Inflammatory macrophage treated with lipopolysaccharide for 1 hour (primary cell): ENCODE results near the gene MED9.
"Not testable (repeated sequence)": the region's sequence is repeated elsewhere in the genome, so short reads cannot be mapped to it uniquely, and the experiment has no call there.

ENCODE experiments used
- DNase-seq, 2 donors: peaks; one replicate each; pipeline ENCODE4 v3.0.0-alpha.2; 2020 to 2022

MED9 gene, protein sequence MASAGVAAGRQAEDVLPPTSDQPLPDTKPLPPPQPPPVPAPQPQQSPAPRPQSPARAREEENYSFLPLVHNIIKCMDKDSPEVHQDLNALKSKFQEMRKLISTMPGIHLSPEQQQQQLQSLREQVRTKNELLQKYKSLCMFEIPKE

DNA sequence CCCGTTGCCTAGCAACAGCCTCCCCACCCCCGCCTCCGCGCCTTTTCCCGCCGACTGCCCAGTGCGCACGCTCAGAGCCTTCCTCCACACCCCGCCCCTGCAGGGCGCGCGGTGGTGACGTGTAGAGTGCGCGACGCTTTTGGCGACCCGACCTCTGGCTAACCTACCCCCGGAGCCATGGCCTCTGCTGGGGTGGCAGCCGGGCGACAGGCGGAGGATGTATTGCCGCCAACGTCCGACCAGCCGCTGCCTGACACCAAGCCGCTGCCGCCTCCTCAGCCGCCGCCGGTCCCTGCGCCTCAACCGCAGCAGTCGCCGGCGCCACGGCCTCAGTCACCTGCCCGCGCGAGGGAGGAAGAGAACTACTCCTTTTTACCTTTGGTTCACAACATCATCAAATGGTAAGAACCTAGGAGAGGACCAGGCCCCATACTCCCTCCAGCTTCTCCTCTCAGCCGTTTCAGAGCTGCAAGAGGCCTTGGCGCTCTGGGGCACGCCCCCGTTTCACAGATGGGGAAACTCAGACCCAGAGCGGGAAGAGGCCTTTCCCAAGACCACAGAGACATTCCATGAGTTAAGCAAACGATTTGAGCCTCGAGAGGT is at the start of gene MED9:
MED9 (plus strand) TSS at position 136 of the 603 bp plus-strand sequence; CDS start at position 178, 42 bp downstream.
- peak; percentile 91 to 99 for DNase-seq

- DNase-seq: no peak
Measured at GRCh38 chr17:17429222-17429621, 47.6 kb upstream of the MED9 start.

- DNase-seq: not testable (repeated sequence)
Measured at GRCh38 chr17:17430924-17431323, 45.9 kb upstream of the MED9 start.

GRCh38 chr17:17431605-17432004 is 45.2 kb upstream of the MED9 start:
- no peak for DNase-seq

- DNase-seq: peak; percentile 86 to 91
Measured at GRCh38 chr17:17433000-17433703, 43.6 kb upstream of the MED9 start.

DNA sequence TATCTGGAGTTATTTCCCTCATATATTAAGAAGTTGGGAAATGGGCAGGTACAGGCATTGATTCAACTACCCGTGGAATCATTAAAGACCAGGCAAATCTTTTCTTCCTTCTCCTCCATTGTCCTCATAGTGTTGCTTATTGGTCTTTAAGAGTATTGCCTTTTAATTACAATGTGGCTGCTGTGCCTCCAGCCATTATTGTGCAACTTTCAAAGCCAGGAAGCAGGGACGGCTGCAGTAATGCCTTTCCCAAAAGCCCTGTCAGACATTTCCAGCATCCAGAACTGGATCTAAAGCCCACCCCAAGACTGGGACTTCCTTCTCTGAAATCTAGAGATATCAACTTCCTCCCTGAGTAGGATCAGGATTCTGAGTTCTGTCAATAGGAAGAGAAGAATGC is 42.3 kb upstream of the MED9 start:
- no peak for DNase-seq

DNA sequence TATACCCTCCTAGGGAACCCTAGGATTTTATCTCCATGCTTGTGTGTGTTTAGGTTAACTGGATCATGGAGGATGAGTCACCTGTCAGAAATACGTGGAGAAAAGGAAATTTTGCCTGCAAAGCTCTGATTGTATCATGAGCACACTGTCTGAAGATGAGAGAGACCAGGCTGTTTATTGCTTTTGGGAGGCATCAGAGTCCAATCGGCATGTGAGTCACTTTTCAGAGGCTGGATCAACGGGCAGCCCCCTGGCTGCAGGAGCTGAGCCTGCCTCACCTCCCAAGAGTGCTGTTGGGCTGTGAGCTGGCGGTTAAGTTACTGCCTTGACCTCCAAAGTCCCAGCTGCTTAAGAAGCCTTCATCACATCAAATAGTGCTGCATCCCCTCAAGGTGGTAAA is 41.5 kb upstream of the MED9 start:
- no peak for DNase-seq

GRCh38 chr17:17437461-17437860 is 39.3 kb upstream of the MED9 start:
- no peak for DNase-seq

DNA sequence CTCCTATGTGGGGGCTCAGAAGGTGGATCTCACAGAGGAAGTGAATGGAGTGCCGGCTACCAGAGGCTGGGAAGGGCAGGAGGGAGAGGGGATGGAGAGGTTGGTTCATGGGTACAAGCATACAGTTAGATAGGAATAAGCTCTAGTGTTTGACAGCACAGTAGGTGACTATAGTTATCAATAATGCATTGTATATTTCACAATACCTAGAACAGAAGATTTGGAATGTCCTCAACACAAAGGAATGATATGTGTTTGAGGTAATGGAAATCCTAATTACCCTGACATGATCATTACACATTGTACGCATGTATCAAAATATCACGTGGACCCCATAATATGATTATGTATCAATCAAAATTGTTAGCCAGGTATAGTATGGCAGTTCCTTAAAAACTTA is 38.9 kb upstream of the MED9 start:
- DNase-seq: no peak

DNA sequence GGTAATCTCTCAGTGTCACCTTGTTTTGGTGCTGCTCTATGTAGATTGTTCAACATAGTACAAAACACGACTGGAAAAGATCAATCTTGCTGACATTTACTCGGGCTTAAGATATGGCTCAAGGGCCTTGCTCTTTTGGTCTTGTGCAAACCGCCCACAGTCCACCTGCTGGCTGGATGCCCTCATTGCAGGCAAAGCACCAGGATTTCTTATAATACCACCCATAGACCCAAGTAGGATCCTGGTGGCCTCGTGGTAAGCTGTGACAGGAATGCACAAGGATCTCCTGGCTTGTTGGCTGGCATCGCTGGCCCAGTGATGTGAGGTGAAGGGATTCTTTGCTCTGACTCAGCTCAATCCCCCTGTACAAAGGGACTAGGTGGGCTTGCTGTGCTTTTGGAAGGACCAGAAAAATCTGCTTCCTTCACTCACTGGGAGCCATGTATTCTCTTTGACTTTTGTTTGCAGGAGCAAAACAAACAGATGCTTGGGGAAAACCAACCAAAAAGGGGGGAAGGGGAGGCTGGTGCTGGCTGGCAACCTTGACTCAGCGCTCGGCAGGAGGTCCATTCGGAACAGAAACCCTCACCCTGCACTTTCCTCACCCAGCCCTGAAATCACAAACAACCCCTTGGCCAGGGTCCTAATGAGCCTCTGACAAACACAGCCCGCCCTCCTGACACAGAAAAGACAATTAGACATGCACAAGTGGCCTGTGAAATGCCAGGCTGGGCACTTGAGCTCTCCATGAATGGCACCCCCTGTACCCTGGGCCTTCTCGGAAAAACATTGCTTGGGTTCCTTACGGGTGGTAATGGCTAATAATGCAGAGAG is 36.6 kb upstream of the MED9 start:
- peak; percentile 61 to 94 for DNase-seq

GRCh38 chr17:17440938-17441675 is 35.7 kb upstream of the MED9 start:
- no peak for DNase-seq

GRCh38 chr17:17443173-17443572 is 33.6 kb upstream of the MED9 start:
- DNase-seq: no peak

GRCh38 chr17:17445296-17445924 is 31.4 kb upstream of the MED9 start:
- DNase-seq: no peak

- peak in 1 of 2 donors; percentile 14 for DNase-seq
Measured at GRCh38 chr17:17445925-17446665, 30.7 kb upstream of the MED9 start.

GRCh38 chr17:17446666-17447155 is 30.1 kb upstream of the MED9 start:
- DNase-seq: no peak

DNA sequence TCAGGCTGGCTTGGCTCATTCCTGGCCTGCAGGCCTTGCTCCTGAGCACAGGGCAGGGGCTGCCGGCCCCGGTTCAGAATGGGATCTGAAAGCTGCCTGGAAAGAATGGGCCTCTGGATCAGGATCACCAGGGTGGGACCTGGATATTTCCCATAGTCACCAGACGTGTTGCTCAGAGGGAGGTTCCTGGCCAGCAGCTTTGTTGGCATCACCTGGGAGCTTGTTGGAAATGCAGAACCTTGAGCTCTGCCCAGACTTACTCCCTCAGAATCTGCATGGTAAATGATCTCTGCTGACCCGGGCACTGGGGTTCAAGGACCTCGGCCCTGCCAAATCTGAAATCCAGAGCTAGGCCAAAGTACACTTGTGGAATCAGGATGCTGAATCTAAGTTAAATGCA is 29.5 kb upstream of the MED9 start:
- no peak for DNase-seq

DNA sequence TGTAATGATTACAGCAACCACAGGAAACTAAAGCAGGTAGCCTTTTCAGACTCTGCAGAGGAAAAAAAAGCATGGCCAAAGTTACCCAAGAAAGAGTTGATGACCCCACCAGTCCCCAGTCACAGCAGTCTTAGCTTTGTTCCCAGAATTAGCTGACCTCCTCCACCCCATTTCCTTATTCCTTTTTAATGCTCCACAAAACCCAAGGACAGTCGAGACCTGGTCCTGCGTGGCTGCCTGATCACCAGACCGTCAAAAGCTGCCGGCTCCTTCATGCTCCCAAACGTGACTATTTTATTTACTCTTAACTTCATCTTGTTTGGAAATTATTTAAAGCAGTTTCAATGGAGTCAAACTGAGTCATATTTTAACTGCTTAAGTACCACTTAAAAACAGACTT is 28.7 kb upstream of the MED9 start:
- DNase-seq: no peak

DNA sequence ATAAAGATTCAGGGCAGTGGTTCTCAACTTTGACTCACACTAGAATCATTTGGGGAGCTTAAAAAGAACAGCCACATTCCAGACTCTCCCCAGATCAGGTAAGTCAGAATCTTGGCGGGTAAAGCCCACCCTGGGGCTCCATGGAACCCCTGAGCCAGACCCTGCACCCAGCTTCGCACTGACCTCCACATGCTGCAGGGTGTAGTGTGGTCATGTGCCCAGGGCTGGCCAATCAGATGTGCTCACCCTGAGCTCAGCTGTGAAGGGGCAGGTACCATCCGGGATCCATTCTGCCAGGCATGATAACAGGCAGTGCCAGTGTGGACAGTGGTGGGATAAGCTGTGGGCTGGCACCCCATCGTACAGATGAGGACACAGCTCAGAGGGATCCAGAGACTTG is 28.1 kb upstream of the MED9 start:
- DNase-seq: no peak

DNA sequence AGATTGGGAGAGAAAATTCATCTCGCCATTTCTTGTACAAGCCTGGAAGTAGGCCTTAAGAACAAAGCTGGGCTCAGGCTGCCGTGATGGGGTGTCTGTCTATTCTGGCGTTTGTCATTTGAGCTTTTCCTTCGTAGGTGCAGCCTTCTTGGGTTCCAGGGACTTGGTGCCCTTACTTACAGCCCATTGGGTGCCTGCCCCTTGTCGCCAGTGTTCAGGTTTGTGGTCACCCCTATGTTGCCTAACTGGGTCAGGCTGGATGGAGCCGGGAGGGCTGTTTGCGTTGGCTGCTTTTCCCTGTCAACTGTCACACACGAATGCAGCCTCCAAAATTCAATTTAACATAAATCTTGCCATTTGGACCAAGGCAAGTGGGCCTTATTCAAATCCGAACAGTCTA is 23.7 kb upstream of the MED9 start:
- DNase-seq: no peak

DNA sequence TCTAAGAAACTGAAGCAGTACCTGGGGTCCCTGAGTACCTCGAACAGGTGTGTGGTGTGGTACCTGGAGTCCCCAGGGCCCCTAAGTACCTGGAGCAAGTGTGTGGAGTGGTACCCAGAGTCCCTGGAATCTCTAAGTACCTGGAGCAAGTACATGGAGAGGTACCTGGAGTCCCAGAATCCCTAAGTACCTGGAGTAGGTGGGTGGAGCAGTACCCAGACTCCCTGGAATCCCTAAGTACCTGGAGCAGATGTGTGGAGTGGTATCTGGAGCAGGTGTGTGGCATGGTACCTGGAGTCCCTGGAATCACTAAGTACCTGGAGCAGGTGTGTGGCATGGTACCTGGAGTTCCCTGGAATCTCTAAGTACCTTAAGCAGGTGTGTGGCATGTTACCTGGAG is 22.5 kb upstream of the MED9 start:
- DNase-seq: no peak

DNA sequence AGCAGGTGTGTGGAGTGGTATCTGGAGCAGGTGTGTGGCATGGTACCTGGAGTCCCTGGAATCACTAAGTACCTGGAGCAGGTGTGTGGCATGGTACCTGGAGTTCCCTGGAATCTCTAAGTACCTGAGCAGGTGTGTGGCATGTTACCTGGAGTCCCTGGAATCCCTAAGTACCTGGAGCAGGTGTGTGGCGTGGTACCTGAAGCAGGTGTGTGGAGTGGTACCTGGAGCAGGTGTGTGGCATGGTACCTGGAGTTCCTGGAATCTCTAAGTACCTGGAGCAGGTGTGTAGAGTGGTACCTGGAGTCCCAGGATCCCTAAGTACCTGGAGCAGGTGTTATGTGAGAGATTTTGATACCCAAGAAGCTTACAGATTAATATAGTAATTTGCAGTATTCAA is 22.1 kb upstream of the MED9 start:
- not testable (repeated sequence) for DNase-seq
